Esophagus squamous epithelium (tissue), 4 donors: ENCODE results near the gene FAM53B.

Source experiments
- POLR2A ChIP-seq, 4 donors: fragments of 450-650 bp; IDR thresholded peaks; one replicate each; pipeline ENCODE4 v1.6.1; 2017; ENCODE audit warnings: antibody characterized with exemption in 4 of 4, mild to moderate bottlenecking in 4 of 4, moderate library complexity in 3 of 4
- TF ChIP-seq, protein P1 (sequence below), 6 experiments: fragments of 450-650 bp in 4 of 6; fragments of 200-600 bp in 2 of 6; sonication (generic) in 2 of 6; IDR thresholded peaks; one replicate each; pipeline ENCODE4 v1.5.1; 2016 to 2019; ENCODE audit warnings: antibody characterized with exemption in 6 of 6, mild to moderate bottlenecking in 4 of 6, moderate library complexity in 4 of 6

DNA sequence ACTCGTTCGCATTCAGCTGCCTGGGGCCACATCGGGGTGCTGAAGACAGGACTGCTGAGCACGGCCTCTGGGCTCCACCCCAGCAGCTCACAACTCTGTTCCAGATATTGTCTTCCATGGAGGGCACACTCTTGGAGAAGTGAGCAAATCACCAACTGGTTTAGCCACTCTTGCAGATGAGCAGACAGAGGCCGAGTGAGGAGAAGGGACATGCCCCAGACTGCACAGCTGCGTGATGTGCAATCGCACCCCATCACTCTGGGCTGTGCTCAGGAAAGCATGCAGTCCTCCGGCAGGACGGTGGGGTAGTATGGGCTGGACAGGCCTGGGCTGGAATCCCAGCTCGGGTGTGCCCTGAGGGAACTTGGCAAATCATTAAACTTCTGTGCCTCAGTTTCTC lies 111.6 kb downstream of the FAM53B start:
- TF ChIP-seq, protein P1, sequence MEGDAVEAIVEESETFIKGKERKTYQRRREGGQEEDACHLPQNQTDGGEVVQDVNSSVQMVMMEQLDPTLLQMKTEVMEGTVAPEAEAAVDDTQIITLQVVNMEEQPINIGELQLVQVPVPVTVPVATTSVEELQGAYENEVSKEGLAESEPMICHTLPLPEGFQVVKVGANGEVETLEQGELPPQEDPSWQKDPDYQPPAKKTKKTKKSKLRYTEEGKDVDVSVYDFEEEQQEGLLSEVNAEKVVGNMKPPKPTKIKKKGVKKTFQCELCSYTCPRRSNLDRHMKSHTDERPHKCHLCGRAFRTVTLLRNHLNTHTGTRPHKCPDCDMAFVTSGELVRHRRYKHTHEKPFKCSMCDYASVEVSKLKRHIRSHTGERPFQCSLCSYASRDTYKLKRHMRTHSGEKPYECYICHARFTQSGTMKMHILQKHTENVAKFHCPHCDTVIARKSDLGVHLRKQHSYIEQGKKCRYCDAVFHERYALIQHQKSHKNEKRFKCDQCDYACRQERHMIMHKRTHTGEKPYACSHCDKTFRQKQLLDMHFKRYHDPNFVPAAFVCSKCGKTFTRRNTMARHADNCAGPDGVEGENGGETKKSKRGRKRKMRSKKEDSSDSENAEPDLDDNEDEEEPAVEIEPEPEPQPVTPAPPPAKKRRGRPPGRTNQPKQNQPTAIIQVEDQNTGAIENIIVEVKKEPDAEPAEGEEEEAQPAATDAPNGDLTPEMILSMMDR (IDR thresholded peaks at IDR 0.05), result no peak
- no peak for TF ChIP-seq POLR2A (IDR thresholded peaks at IDR 0.05)
